ENCODE data around the gene TCF7L2. TPM values are rescaled to one million over a fixed set of nuclear protein-coding genes. Genes with fewer than 3 reads are reported as not detected.

Gene TCF7L2
- total and polyA plus RNA-seq, 9 of the 15 experiments (the other 6 are each of a cell fraction or from before 2014, with no cell fraction given): 0.32 to 2.8 (median 0.92) TPM

- intact Hi-C loops (cut with micrococcal nuclease): no loop called here
- 17% methylated on average over 5 of the region's 8 CpGs for WGBS (ENCODE audit: insufficient coverage, low coverage, missing lambda C conversion rate)
- POLR2A ChIA-PET: no interaction called here
- peaks cover 3% of the 10 kb centered on the region; the same call in 1 of the 2 replicates for H4K20me1 ChIP-seq (replicated peaks; ENCODE audit: control insufficient read depth, insufficient read depth, low read length)
- no TSS peak for BruUV-seq (replicated peaks)
- H3K9ac ChIP-seq (ENCODE audit: insufficient read depth in 1 of 2, low read depth in 2 of 2, low read length in 2 of 2): no peak overlapping the region
- H3K4me2 ChIP-seq (ENCODE audit: insufficient read depth, low read length): no peak overlapping the region
- no peak for DNase-seq (ENCODE audit: extremely low read depth in 1 of 4, low spot score in 3 of 4)
- H3K9me3 ChIP-seq (replicated peaks; ENCODE audit: control insufficient read depth, insufficient read depth, low read depth, low read length): no peaks in the 10 kb centered on the region
- H3K79me2 ChIP-seq (ENCODE audit: control insufficient read depth, insufficient read depth, low read length): no peaks in the 10 kb centered on the region
- H3K4me1 ChIP-seq (replicated peaks in 1 of 2; ENCODE audit: control insufficient read depth in 2 of 2, insufficient read depth in 2 of 2, low read length in 2 of 2): peaks cover 0 to 6% of the 10 kb centered on the region in 2 experiments; a peak in 3 of 5 replicates
- H3K9me1 ChIP-seq (ENCODE audit: control insufficient read depth, insufficient read depth, low read length): no peaks in the 10 kb centered on the region
- ATAC-seq: no peak
- CTCF ChIA-PET (ENCODE audit: low intra/inter-chr PET ratio): no interaction called here
- in situ Hi-C loops (cut with MboI): no loop called here
- H3K27me3 ChIP-seq (ENCODE audit: control insufficient read depth in 2 of 2, insufficient read depth in 2 of 2, low read length in 2 of 2): peaks cover 2 to 20% of the 10 kb centered on the region in 2 experiments; a peak in 2 of 5 replicates
- H3K4me3 ChIP-seq: no peak overlapping the region
- no peak for TF ChIP-seq MEF2A (IDR thresholded peaks at IDR 0.05; ENCODE audit: control insufficient read depth, low read depth, low read length)
- no peak for TF ChIP-seq ETS2 (tag; IDR thresholded peaks at IDR 0.05; ENCODE audit: borderline replicate concordance, poor library complexity, severe bottlenecking)
- no peak for TF ChIP-seq CCNT2 (IDR thresholded peaks at IDR 0.05; ENCODE audit: borderline replicate concordance, extremely low read depth, insufficient read length, low read depth, low read length)
- no peak overlapping the region for H3K27ac ChIP-seq (ENCODE audit: extremely low read depth, low read depth, low read length)
- H3K36me3 ChIP-seq (ENCODE audit: control insufficient read depth, insufficient read depth, low read length): no peaks in the 10 kb centered on the region
- FAIRE-seq: no peak
- no peak overlapping the region for H2AFZ ChIP-seq (ENCODE audit: low read depth, low read length)
Measured at GRCh38 chr10:113007821-113008220, 57.8 kb downstream of the TCF7L2 start.

DNA sequence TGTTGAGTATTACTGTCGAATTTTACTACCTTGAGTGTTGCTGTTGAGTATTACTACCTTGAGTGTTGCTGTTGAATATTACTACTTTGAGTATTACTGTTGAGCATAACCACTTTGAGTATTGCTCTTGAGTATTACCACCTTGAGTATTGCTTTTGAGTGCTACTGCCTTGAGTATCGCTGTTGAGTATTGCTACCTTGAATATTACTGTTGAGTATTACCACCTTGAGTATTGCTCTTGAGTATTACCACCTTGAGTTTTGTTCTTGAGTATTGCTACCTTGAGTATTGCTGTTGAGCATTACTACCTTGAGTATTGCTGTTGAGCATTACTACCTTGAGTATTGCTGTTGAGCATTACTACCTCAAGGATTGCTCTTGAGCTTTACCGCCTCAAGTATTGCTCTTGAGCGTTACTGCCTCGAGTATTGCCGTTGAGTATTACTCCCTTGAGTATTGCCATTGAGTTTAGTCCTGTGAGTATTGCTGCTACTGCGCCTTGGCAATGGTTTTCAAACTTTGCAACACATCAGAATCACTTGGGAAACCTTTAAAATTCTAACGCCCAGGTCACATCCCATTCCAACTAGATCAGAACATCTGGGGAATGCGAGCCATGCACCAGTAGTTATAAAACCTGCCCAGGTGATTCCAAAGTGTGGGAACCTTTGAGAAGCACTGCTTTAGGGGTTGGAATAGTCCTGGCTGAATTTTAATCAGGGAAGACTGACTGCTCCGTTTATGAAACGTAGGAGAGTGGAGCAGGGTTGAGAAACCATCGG lies 61.7 kb downstream of the TCF7L2 start:
- no peak for FAIRE-seq
- no peak for DNase-seq (ENCODE audit: extremely low read depth in 1 of 4, low spot score in 3 of 4)
- Histone ChIP-seq H3K9me3 (replicated peaks; ENCODE audit: control insufficient read depth, insufficient read depth, low read depth, low read length) (no peaks in the 10 kb centered on the region), H2AFZ (ENCODE audit: low read depth, low read length) (no peak overlapping the region), H3K4me1 (replicated peaks in 1 of 2; ENCODE audit: control insufficient read depth in 2 of 2, insufficient read depth in 2 of 2, low read length in 2 of 2) (no peaks in the 10 kb centered on the region), H4K20me1 (replicated peaks; ENCODE audit: control insufficient read depth, insufficient read depth, low read length) (no peaks in the 10 kb centered on the region; the same call in 1 of the 2 replicates), H3K9me1 (ENCODE audit: control insufficient read depth, insufficient read depth, low read length) (no peaks in the 10 kb centered on the region), H3K27ac (ENCODE audit: extremely low read depth, low read depth, low read length) (no peak overlapping the region), H3K4me3 (no peak overlapping the region), H3K9ac (ENCODE audit: insufficient read depth in 1 of 2, low read depth in 2 of 2, low read length in 2 of 2) (no peak overlapping the region), H3K36me3 (ENCODE audit: control insufficient read depth, insufficient read depth, low read length) (no peaks in the 10 kb centered on the region), H3K4me2 (ENCODE audit: insufficient read depth, low read length) (no peak overlapping the region), H3K27me3 (ENCODE audit: control insufficient read depth in 2 of 2, insufficient read depth in 2 of 2, low read length in 2 of 2) (peaks cover under 1 to 14% of the 10 kb centered on the region in 2 experiments; a peak in 2 of 5 replicates), H3K79me2 (ENCODE audit: control insufficient read depth, insufficient read depth, low read length) (no peaks in the 10 kb centered on the region)
- in situ Hi-C loops (cut with MboI): no loop called here
- POLR2A ChIA-PET: no interaction called here
- BruUV-seq (replicated peaks): no TSS peak
- CTCF ChIA-PET (ENCODE audit: low intra/inter-chr PET ratio): no interaction called here
- intact Hi-C loops (cut with micrococcal nuclease): no loop called here
- 23% methylated on average over 12 of the region's 12 CpGs for WGBS (ENCODE audit: insufficient coverage, low coverage, missing lambda C conversion rate)
- ATAC-seq: no peak
- no peak for TF ChIP-seq SREBF2 (CRISPR knock-in tag; IDR thresholded peaks at IDR 0.05)
- TF ChIP-seq ATF1 (CRISPR knock-in tag; IDR thresholded peaks at IDR 0.05): no peak
- no peak for TF ChIP-seq ATF1 (tag; IDR thresholded peaks at IDR 0.05)
- no peak for TF ChIP-seq CTCFL (IDR thresholded peaks at IDR 0.05; ENCODE audit: borderline replicate concordance, insufficient read depth, low read depth, low read length, poor library complexity, severe bottlenecking)
- no peak for TF ChIP-seq ZNF184 (CRISPR knock-in tag; IDR thresholded peaks at IDR 0.05)
- no peak for TF ChIP-seq MTF1 (CRISPR knock-in tag; IDR thresholded peaks at IDR 0.05; ENCODE audit: borderline replicate concordance)
- TF ChIP-seq MTA2 (IDR thresholded peaks at IDR 0.05; ENCODE audit: low read depth): no peak
- TF ChIP-seq THRAP3 (IDR thresholded peaks at IDR 0.05; ENCODE audit: borderline replicate concordance): no peak
- TF ChIP-seq ZNF589 (CRISPR knock-in tag; IDR thresholded peaks at IDR 0.05; ENCODE audit: low read depth): no peak
- TF ChIP-seq FOSL1 (tag; conservative IDR thresholded peaks at IDR 0.05): no peak
- TF ChIP-seq ZNF436 (CRISPR knock-in tag; IDR thresholded peaks at IDR 0.05): no peak
